OCI-LY3 (cell line): ENCODE measurements around the gene TUBB2A.
"Not testable (repeated sequence)": the region's sequence is repeated elsewhere in the genome, so short reads cannot be mapped to it uniquely, and the experiment has no call there.

ENCODE experiments used
- H2AFZ ChIP-seq: fragments of 200-600, 300-600 bp; shearing (Covaris generic); 2 replicates; pipeline ENCODE4 v1.6.0; 2014; ENCODE audit warnings: antibody characterized with exemption, low read depth, low read length
- H3K27ac ChIP-seq: fragments of 200-600, 300-600 bp; sonication (generic); 2 replicates; pipeline ENCODE4 v1.5.1; 2014; ENCODE audit warnings: mild to moderate bottlenecking, low read length, moderate library complexity, mixed read lengths
- H3K27me3 ChIP-seq: fragments of 200-600, 300-600 bp; sonication (generic); 2 replicates; pipeline ENCODE4 v1.6.1; 2014; ENCODE audit warnings: low read depth, low read length, mixed read lengths
- H3K36me3 ChIP-seq: fragments of 200-600, 300-600 bp; sonication (generic); replicated peaks from 2 replicates; pipeline ENCODE3; 2014; ENCODE audit warnings: low read depth, low read length, mixed read lengths
- H3K4me1 ChIP-seq: fragments of 300-600, 200-600 bp; sonication (generic); 2 replicates; pipeline ENCODE4 v1.6.1; 2014; ENCODE audit warnings: low read length, mixed read lengths
- H3K4me2 ChIP-seq: fragments of 200-600, 300-600 bp; sonication (generic); 2 replicates; pipeline ENCODE4 v1.6.1; 2014; ENCODE audit warnings: low read length, mixed read lengths
- H3K4me3 ChIP-seq: fragments of 300-600, 200-600 bp; sonication (generic); 2 replicates; pipeline ENCODE4 v1.5.1; 2014; ENCODE audit warnings: antibody characterized with exemption, mild to moderate bottlenecking, low read length, moderate library complexity
- H3K79me2 ChIP-seq: fragments of 300-600, 200-600 bp; shearing (Covaris generic); 2 replicates; pipeline ENCODE4 v1.6.1; 2014; ENCODE audit warnings: mild to moderate bottlenecking, low read length, mixed read lengths
- H3K9ac ChIP-seq: fragments of 300-600, 200-600 bp; shearing (Covaris generic); 2 replicates; pipeline ENCODE4 v1.6.0; 2014; ENCODE audit warnings: mild to moderate bottlenecking, low read length, moderate library complexity
- H3K9me3 ChIP-seq: fragments of 200-600, 300-600 bp; shearing (Covaris generic); 2 replicates; pipeline ENCODE4 v1.6.1; 2014; ENCODE audit warnings: low read length, mixed read lengths; ENCODE audit not compliant: insufficient read depth
- H4K20me1 ChIP-seq: fragments of 200-600, 300-600 bp; sonication (generic); 2 replicates; pipeline ENCODE4 v1.6.1; 2016; ENCODE audit warnings: low read length, mixed read lengths; ENCODE audit not compliant: insufficient read depth
- EZH2phosphoT487 ChIP-seq: fragments of 200-600 bp; shearing (Covaris generic); IDR thresholded peaks from 2 replicates; pipeline ENCODE4 v1.6.1; 2018; ENCODE audit warnings: antibody characterized with exemption, mixed run types, low read depth
- TF ChIP-seq, protein P1 (sequence below): fragments of 200-600, 300-600 bp; sonication (generic); IDR thresholded peaks from 2 replicates; pipeline ENCODE4 v1.5.1; 2014; ENCODE audit warnings: antibody characterized with exemption, low read length, low read depth

TUBB2A gene

DNA sequence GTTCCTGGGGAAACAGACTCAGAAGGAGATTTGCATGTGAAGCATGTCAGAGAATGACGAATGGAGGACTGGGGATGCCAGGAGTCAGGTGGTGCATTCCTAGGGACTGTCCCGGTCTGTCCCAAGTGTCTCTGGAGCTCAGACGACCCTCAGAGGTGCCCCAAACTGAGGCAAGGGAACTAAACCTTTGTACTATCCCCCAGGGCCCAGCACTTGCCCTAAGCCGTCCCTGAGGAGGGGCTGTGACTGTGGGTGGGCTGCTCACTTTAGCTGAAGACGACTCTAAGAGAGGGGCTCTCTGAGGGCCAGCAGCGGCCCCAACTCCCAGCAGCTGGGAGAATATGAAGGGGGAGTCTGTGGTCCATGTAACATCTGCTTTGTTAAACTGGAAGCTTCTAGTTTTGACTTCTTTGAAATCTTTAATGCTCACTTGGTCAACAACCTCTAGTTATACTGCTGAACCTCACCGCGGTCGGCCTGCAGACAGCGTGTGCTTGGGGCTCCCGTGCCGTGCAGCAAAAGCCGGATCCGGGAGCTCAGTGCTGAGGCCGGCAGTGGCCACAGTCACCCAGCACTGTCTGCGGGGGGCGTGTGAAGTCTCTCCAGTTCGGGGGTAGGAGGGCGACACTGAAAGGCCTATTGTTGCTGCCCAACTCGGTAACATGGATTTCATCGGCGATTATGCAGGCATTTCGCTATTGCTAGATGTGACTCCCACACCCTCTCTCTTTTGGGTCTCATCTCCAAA lies 35.9 kb upstream of the TUBB2A start:
- no peaks in the 10 kb centered on the region for H3K36me3 ChIP-seq
- no peaks in the 10 kb centered on the region for H3K9me3 ChIP-seq
- H2AFZ ChIP-seq = no peak overlapping the region
- no peak overlapping the region for H3K27ac ChIP-seq
- H3K4me2 ChIP-seq = 0 out of 2 replicates have a peak overlapping the region, but pooled peaks have one; percentile 7
- H3K4me3 ChIP-seq = no peak overlapping the region
- no peaks in the 10 kb centered on the region for H3K27me3 ChIP-seq
- TF ChIP-seq, protein P1, sequence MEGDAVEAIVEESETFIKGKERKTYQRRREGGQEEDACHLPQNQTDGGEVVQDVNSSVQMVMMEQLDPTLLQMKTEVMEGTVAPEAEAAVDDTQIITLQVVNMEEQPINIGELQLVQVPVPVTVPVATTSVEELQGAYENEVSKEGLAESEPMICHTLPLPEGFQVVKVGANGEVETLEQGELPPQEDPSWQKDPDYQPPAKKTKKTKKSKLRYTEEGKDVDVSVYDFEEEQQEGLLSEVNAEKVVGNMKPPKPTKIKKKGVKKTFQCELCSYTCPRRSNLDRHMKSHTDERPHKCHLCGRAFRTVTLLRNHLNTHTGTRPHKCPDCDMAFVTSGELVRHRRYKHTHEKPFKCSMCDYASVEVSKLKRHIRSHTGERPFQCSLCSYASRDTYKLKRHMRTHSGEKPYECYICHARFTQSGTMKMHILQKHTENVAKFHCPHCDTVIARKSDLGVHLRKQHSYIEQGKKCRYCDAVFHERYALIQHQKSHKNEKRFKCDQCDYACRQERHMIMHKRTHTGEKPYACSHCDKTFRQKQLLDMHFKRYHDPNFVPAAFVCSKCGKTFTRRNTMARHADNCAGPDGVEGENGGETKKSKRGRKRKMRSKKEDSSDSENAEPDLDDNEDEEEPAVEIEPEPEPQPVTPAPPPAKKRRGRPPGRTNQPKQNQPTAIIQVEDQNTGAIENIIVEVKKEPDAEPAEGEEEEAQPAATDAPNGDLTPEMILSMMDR = no peak
- TF ChIP-seq EZH2phosphoT487 = no peak
- H3K9ac ChIP-seq = no peak overlapping the region
- no peaks in the 10 kb centered on the region for H3K79me2 ChIP-seq
- no peaks in the 10 kb centered on the region for H4K20me1 ChIP-seq
- H3K4me1 ChIP-seq = peaks cover 27% of the 10 kb centered on the region

DNA sequence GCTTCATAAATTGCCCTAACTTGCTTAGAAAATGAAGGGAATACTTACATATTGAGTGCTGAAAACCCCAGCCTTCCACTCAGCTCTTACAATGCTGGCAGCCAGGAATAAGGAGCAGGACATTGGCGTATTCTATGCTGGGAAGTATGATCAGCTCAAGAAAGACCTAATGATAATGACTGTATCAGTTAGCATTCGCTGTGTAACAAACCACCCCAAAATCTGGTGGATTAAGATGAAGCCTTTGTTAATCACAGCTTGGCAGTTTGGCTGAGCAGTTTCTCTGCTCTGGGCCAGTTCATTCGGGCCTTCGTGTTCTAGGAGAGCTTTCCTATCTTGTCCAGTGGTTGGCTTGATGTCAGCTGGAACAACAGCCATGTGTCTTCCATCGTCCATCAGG lies 33.4 kb upstream of the TUBB2A start:
- Histone ChIP-seq H3K4me2 (no peak overlapping the region), H3K9me3 (no peaks in the 10 kb centered on the region), H3K4me1 (peaks cover 40% of the 10 kb centered on the region), H3K27me3 (no peaks in the 10 kb centered on the region), H3K79me2 (no peaks in the 10 kb centered on the region), H3K9ac (no peak overlapping the region), H3K4me3 (no peak overlapping the region), H2AFZ (no peak overlapping the region), H3K36me3 (no peaks in the 10 kb centered on the region), H3K27ac (no peak overlapping the region), H4K20me1 (no peaks in the 10 kb centered on the region)
- no peak for TF ChIP-seq EZH2phosphoT487
- TF ChIP-seq, protein P1 = no peak

DNA sequence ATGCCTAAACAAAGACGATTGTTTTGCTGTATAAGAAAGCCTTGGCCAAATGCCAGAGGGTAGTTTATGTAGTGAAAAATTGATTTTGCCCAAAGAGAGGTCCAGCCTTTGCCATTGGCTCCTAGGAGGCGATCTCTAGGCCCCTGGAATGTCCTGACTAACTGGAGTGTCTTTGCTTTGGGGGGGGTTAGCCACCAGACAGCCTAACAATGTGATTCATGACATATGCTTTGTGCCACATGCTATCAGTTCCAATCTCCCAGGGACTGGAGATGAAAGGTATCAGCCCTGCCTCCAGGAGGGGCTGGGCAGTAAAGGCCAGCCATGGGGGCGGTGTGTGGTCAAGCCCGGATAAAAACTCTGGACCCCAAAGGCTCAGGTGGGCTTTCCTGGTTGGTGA lies 32.7 kb upstream of the TUBB2A start:
- Histone ChIP-seq H3K36me3 (no peaks in the 10 kb centered on the region), H3K4me3 (no peak overlapping the region), H2AFZ (no peak overlapping the region), H3K4me1 (peaks cover 32% of the 10 kb centered on the region), H4K20me1 (no peaks in the 10 kb centered on the region), H3K27ac (no peak overlapping the region), H3K4me2 (no peak overlapping the region), H3K9ac (no peak overlapping the region), H3K79me2 (no peaks in the 10 kb centered on the region), H3K9me3 (no peaks in the 10 kb centered on the region), H3K27me3 (no peaks in the 10 kb centered on the region)
- TF ChIP-seq, protein P1 = no peak
- TF ChIP-seq EZH2phosphoT487 = no peak

DNA sequence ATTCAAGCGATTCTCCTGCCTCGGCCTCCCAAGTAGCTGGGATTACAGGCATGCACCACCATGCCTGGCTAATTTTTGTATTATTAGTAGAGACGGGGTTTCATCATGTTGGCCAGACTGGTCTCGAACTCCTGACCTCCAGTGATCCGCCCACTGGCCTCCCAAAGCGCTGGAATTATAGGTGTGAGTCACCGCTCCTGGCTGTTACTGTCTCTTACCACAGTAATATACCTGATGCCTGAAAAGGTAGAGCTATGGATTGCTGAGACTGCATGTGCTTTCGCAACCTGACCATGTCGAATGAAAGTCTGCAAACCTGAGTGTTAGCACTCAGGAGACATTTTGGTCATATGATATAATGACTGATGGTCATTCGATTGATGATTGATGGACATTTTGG lies 31.8 kb upstream of the TUBB2A start:
- H3K4me1 ChIP-seq = peaks cover 24% of the 10 kb centered on the region
- H3K27ac ChIP-seq, H3K4me3 ChIP-seq, H3K9ac ChIP-seq, H3K9me3 ChIP-seq, H3K36me3 ChIP-seq, H4K20me1 ChIP-seq, H3K79me2 ChIP-seq, H3K4me2 ChIP-seq, H3K27me3 ChIP-seq, H2AFZ ChIP-seq: not testable (repeated sequence)
